Spinal cord (tissue), 10 donors: ENCODE data around the gene TSN. TPM values are rescaled to one million over a fixed set of nuclear protein-coding genes. Genes with fewer than 3 reads are reported as not detected.
"Not testable (repeated sequence)": the region's sequence is repeated elsewhere in the genome, so short reads cannot be mapped to it uniquely, and the experiment has no call there.

Experiments
- DNase-seq, 6 donors: peaks; one replicate each; pipeline versions ENCODE4 v3.0.0 to v3.0.0-alpha.2; 2013 to 2015; ENCODE audit warnings: low spot score in 6 of 6, low read depth in 4 of 6
- H3K27ac ChIP-seq: one replicate; pipeline ENCODE4 v1.5.1; 2013; ENCODE audit warnings: low read depth, low read length, control low read depth
- H3K27me3 ChIP-seq: one replicate; pipeline ENCODE4 v1.6.1; 2013; ENCODE audit warnings: low read length; ENCODE audit not compliant: control insufficient read depth, insufficient read depth
- H3K36me3 ChIP-seq: one replicate; pipeline ENCODE4 v1.6.1; 2013; ENCODE audit warnings: low read length; ENCODE audit not compliant: control insufficient read depth, insufficient read depth
- H3K4me1 ChIP-seq: one replicate; pipeline ENCODE4 v1.6.1; 2013; ENCODE audit warnings: low read length; ENCODE audit not compliant: control insufficient read depth, insufficient read depth
- H3K4me3 ChIP-seq: one replicate; pipeline ENCODE4 v1.5.1; 2013; ENCODE audit warnings: low read depth, low read length, control low read depth
- H3K9me3 ChIP-seq: one replicate; pipeline ENCODE4 v1.6.1; 2013; ENCODE audit warnings: low read length; ENCODE audit not compliant: control insufficient read depth, insufficient read depth
- WGBS: methylation state at CpG from one replicate; pipeline ENCODE4 v1.1.5; 2013; ENCODE audit warnings: missing lambda C conversion rate; ENCODE audit not compliant: insufficient coverage; 5-methylcytosine and 5-hydroxymethylcytosine counted together
- polyA plus RNA-seq, 2 donors: library from polyadenylated mRNA; unstranded; fragments of 120-200 nt; gene quantifications; one replicate each; pipeline ENCODE4 v1.2.1, GENCODE V29; 2013; ENCODE audit not compliant: insufficient read length in 2 of 2
- total RNA-seq, 2 donors: library from RNA; depleted of rRNA in 1 of 2; stranded (reverse); fragments of 120-200 nt in 1 of 2; fragments of >200 nt in 1 of 2; gene quantifications; one replicate each; pipeline versions ENCODE4 v1.2.3 to v1.2.4, GENCODE V29; 2013 to 2014
- donor health status: healthy.

The TSN gene
- total and polyA plus RNA-seq, 4 donors = 50.1 to 80.9 (median 66.4) TPM

- 100% methylated on average over 2 of the region's 7 CpGs for WGBS
- H3K9me3 ChIP-seq = peaks cover 4% of the 10 kb centered on the region
- no peaks in the 10 kb centered on the region for H3K36me3 ChIP-seq
- H3K27ac ChIP-seq = no peak overlapping the region
- no peak for DNase-seq
- no peaks in the 10 kb centered on the region for H3K27me3 ChIP-seq
- peaks cover 3% of the 10 kb centered on the region for H3K4me1 ChIP-seq
- no peak overlapping the region for H3K4me3 ChIP-seq
Observed at GRCh38 chr2:121805766-121806143, 50.3 kb downstream of the TSN start.

GRCh38 chr2:121807771-121808170 lies 52.3 kb downstream of the TSN start:
- H3K27me3 ChIP-seq, H3K9me3 ChIP-seq, H3K4me3 ChIP-seq, H3K36me3 ChIP-seq, H3K27ac ChIP-seq, DNase-seq: not testable (repeated sequence)
- H3K4me1 ChIP-seq = peaks cover 11% of the 10 kb centered on the region
- 98% methylated on average over 7 of the region's 8 CpGs for WGBS

- Histone ChIP-seq H3K4me3 (no peak overlapping the region), H3K9me3 (no peaks in the 10 kb centered on the region), H3K27me3 (no peaks in the 10 kb centered on the region), H3K4me1 (peaks cover 12% of the 10 kb centered on the region), H3K27ac (no peak overlapping the region), H3K36me3 (no peaks in the 10 kb centered on the region)
- 86% methylated on average over 3 of the region's 4 CpGs for WGBS
- no peak for DNase-seq
Observed at GRCh38 chr2:121809607-121810006, 54.2 kb downstream of the TSN start.

- WGBS = 24% methylated on average over 13 of the region's 17 CpGs
- DNase-seq = peak; percentile 70 to 97 (median 82)
Observed at GRCh38 chr2:121810959-121811853, 55.8 kb downstream of the TSN start.

GRCh38 chr2:121813083-121813482 lies 57.6 kb downstream of the TSN start:
- not testable (repeated sequence) for DNase-seq, H3K36me3 ChIP-seq, H3K27me3 ChIP-seq, H3K4me3 ChIP-seq, H3K27ac ChIP-seq, H3K9me3 ChIP-seq
- peaks cover 12% of the 10 kb centered on the region for H3K4me1 ChIP-seq
- WGBS = 63% methylated on average over 3 of the region's 3 CpGs

More at GRCh38 chr2:121810959-121811853, 55.8 kb downstream of the TSN start:
- H3K9me3 ChIP-seq = no peaks in the 10 kb centered on the region
- H3K36me3 ChIP-seq = no peaks in the 10 kb centered on the region
- no peak overlapping the region for H3K27ac ChIP-seq
- no peaks in the 10 kb centered on the region for H3K27me3 ChIP-seq
- H3K4me1 ChIP-seq = peaks cover 12% of the 10 kb centered on the region
- no peak overlapping the region for H3K4me3 ChIP-seq

GRCh38 chr2:121815216-121815615 lies 59.8 kb downstream of the TSN start:
- WGBS = 96% methylated on average over 8 of the region's 8 CpGs
- Histone ChIP-seq H3K27me3 (no peaks in the 10 kb centered on the region), H3K4me1 (peaks cover 12% of the 10 kb centered on the region), H3K36me3 (no peaks in the 10 kb centered on the region), H3K9me3 (no peaks in the 10 kb centered on the region), H3K27ac (no peak overlapping the region), H3K4me3 (no peak overlapping the region)
- no peak for DNase-seq

- Histone ChIP-seq H3K4me3 (no peak overlapping the region), H3K27me3 (no peaks in the 10 kb centered on the region), H3K27ac (no peak overlapping the region), H3K36me3 (no peaks in the 10 kb centered on the region), H3K4me1 (peaks cover 6% of the 10 kb centered on the region), H3K9me3 (no peaks in the 10 kb centered on the region)
- no peak for DNase-seq
- WGBS = 88% methylated on average over 6 of the region's 7 CpGs
Observed at GRCh38 chr2:121816797-121817196, 61.3 kb downstream of the TSN start.

- DNase-seq, H3K9me3 ChIP-seq, H3K27me3 ChIP-seq, H3K27ac ChIP-seq, H3K4me3 ChIP-seq, H3K36me3 ChIP-seq, H3K4me1 ChIP-seq: not testable (repeated sequence)
- WGBS = 100% methylated on average over 1 of the region's 1 CpG
Observed at GRCh38 chr2:121817304-121817703, 61.9 kb downstream of the TSN start.
